ENCODE data around the gene PTDSS2.
"Not testable (repeated sequence)": the region's sequence is repeated elsewhere in the genome, so short reads cannot be mapped to it uniquely, and the experiment has no call there.

DNA sequence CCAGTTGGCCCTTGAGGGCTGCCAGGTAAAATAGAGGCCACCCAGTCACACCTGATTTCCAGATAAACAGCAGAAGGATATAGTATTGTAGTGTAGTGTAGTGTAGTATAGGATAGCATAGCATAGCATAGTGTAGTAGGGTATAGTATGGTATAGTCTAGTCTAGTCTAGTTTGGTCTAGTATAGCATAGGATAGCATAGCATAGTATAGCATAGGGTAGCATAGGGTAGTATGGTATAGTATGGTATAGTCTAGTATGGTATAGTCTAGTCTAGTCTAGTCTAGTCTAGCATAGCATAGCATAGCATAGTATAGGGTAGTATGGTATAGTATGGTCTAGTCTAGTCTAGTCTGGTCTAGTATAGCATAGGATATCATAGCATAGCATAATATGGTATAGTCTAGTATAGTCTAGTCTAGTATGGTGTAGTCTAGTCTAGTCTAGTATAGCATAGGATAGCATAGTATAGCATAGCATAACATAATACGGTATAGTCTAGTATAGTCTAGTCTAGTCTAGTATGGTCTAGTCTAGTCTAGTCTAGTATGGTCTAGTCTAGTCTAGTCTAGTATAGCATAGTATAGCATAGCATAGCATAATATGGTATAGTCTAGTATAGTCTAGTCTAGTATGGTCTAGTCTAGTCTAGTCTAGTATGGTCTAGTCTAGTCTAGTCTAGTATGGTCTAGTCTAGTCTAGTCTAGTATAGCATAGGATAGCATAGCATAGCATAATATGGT, 14.9 kb upstream of the PTDSS2 start:
- TF ChIP-seq, protein P1, sequence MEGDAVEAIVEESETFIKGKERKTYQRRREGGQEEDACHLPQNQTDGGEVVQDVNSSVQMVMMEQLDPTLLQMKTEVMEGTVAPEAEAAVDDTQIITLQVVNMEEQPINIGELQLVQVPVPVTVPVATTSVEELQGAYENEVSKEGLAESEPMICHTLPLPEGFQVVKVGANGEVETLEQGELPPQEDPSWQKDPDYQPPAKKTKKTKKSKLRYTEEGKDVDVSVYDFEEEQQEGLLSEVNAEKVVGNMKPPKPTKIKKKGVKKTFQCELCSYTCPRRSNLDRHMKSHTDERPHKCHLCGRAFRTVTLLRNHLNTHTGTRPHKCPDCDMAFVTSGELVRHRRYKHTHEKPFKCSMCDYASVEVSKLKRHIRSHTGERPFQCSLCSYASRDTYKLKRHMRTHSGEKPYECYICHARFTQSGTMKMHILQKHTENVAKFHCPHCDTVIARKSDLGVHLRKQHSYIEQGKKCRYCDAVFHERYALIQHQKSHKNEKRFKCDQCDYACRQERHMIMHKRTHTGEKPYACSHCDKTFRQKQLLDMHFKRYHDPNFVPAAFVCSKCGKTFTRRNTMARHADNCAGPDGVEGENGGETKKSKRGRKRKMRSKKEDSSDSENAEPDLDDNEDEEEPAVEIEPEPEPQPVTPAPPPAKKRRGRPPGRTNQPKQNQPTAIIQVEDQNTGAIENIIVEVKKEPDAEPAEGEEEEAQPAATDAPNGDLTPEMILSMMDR (IDR thresholded peaks at IDR 0.05; ENCODE audit: insufficient read depth, low read depth, low read length): not testable (repeated sequence)
- not testable (repeated sequence) for TF ChIP-seq EZH2 (IDR thresholded peaks at IDR 0.05; ENCODE audit: insufficient read depth, low read length)

Measured in astrocyte (in vitro differentiated cells and primary cell).